ENCODE data around the gene ASRGL1. TPM values are rescaled to one million over a fixed set of nuclear protein-coding genes. Genes with fewer than 3 reads are reported as not detected.
"Not testable (repeated sequence)": the region's sequence is repeated elsewhere in the genome, so short reads cannot be mapped to it uniquely, and the experiment has no call there.

Gene ASRGL1
- polyA plus RNA-seq (ENCODE audit: low read depth in 6 of 6) = 1 to 10 TPM in 4 of 6 donors, under 1 TPM in 1, not detected in 1; 0.57 to 3.1 (median 1.2) TPM

GRCh38 chr11:62337303-62338181 lies at the start of gene ASRGL1:
ASRGL1 (plus strand) TSS chr11:62337448; CDS start chr11:62337978, 530 bp downstream.
- peaks cover 25 to 44% (median 42%) of the 10 kb centered on the region in 3 donors for H3K27me3 Mint-ChIP-seq
- H3K4me1 Mint-ChIP-seq = peaks cover 13 to 29% (median 25%) of the 10 kb centered on the region in 3 donors
- ATAC-seq (ENCODE audit: low read depth in 2 of 2) (peak; percentile 91), DNase-seq (peak; percentile 80)
- peak within 1 kb of the TSS; percentile 17 to 91 (median 64) for H3K27ac Mint-ChIP-seq
- no peaks in the 10 kb centered on the region for H3K9me3 Mint-ChIP-seq
- H3K4me3 Mint-ChIP-seq = peak within 1 kb of the TSS; percentile 84 to 94 (median 92)
- no peaks in the 10 kb centered on the region for H3K36me3 Mint-ChIP-seq

GRCh38 chr11:62295504-62295903 lies 41.7 kb upstream of the ASRGL1 start:
- Mint-ChIP-seq H3K9me3 (peaks cover 0 to 3% (median 0%) of the 10 kb centered on the region in 7 donors), H3K4me1 (no peaks in the 10 kb centered on the region), H3K27me3 (peaks cover 27 to 48% (median 30%) of the 10 kb centered on the region in 3 donors), H3K27ac (peak overlapping the region in 1 of 6 donors; percentile 20), H3K36me3 (no peaks in the 10 kb centered on the region), H3K4me3 (no peak overlapping the region)
- DNase-seq = no peak
- ATAC-seq (ENCODE audit: low read depth in 2 of 2) = no peak

- H3K27ac Mint-ChIP-seq = no peak within 1 kb of the TSS
- no peak for ATAC-seq (ENCODE audit: low read depth in 2 of 2)
- H3K27me3 Mint-ChIP-seq = peaks cover 23 to 60% (median 30%) of the 10 kb centered on the region in 3 donors
- no peaks in the 10 kb centered on the region for H3K4me1 Mint-ChIP-seq
- no peak within 1 kb of the TSS for H3K4me3 Mint-ChIP-seq
- H3K36me3 Mint-ChIP-seq = no peaks in the 10 kb centered on the region
- DNase-seq = no peak
- H3K9me3 Mint-ChIP-seq = no peaks in the 10 kb centered on the region
Measured at GRCh38 chr11:62298975-62299374, 38.3 kb upstream of the ASRGL1 start, which contains the start of gene SCGB1D4. SCGB1D4 (minus strand) TSS chr11:62299075; CDS start chr11:62299010, 65 bp downstream.

- DNase-seq (no peak), ATAC-seq (ENCODE audit: low read depth in 2 of 2) (peak; percentile 17 to 35)
- peaks cover 0 to 4% (median 3%) of the 10 kb centered on the region in 3 donors for H3K4me1 Mint-ChIP-seq
Measured at GRCh38 chr11:62306227-62306626, 31.0 kb upstream of the ASRGL1 start.

GRCh38 chr11:62307950-62308349 lies 29.3 kb upstream of the ASRGL1 start:
- no peak overlapping the region for H3K27ac Mint-ChIP-seq
- peaks cover 33 to 51% (median 37%) of the 10 kb centered on the region in 3 donors for H3K27me3 Mint-ChIP-seq
- no peak overlapping the region for H3K4me3 Mint-ChIP-seq
- H3K36me3 Mint-ChIP-seq = no peaks in the 10 kb centered on the region
- ATAC-seq (ENCODE audit: low read depth in 2 of 2) (no peak), DNase-seq (no peak)
- peaks cover 0 to 24% (median 16%) of the 10 kb centered on the region in 7 donors for H3K9me3 Mint-ChIP-seq
- peaks cover 9 to 18% (median 16%) of the 10 kb centered on the region in 3 donors for H3K4me1 Mint-ChIP-seq

More at GRCh38 chr11:62306227-62306626, 31.0 kb upstream of the ASRGL1 start:
- H3K36me3 Mint-ChIP-seq = no peaks in the 10 kb centered on the region
- H3K4me3 Mint-ChIP-seq = no peak overlapping the region
- H3K27ac Mint-ChIP-seq = no peak overlapping the region
- H3K27me3 Mint-ChIP-seq = peaks cover 26 to 49% (median 30%) of the 10 kb centered on the region in 3 donors
- peaks cover 0 to 24% (median 16%) of the 10 kb centered on the region in 7 donors for H3K9me3 Mint-ChIP-seq

GRCh38 chr11:62309991-62310390 lies 27.3 kb upstream of the ASRGL1 start:
- Mint-ChIP-seq H3K27ac (no peak overlapping the region), H3K36me3 (no peaks in the 10 kb centered on the region), H3K9me3 (peaks cover 0 to 24% (median 16%) of the 10 kb centered on the region in 7 donors), H3K4me3 (peak overlapping the region in 3 of 8 donors; percentile 34 to 58 (median 55)), H3K27me3 (peaks cover 36 to 64% (median 45%) of the 10 kb centered on the region in 3 donors), H3K4me1 (peaks cover 9 to 18% (median 16%) of the 10 kb centered on the region in 3 donors)
- ATAC-seq (ENCODE audit: low read depth in 2 of 2) (no peak), DNase-seq (no peak)

- H3K27me3 Mint-ChIP-seq = peaks cover 32 to 60% (median 45%) of the 10 kb centered on the region in 3 donors
- H3K36me3 Mint-ChIP-seq = no peaks in the 10 kb centered on the region
- DNase-seq = no peak
Measured at GRCh38 chr11:62315431-62315830, 21.8 kb upstream of the ASRGL1 start.

GRCh38 chr11:62322524-62322923 lies 14.7 kb upstream of the ASRGL1 start:
- Mint-ChIP-seq H3K36me3 (no peaks in the 10 kb centered on the region), H3K27ac (peak overlapping the region in 1 of 6 donors; percentile 23), H3K27me3 (peaks cover 27 to 45% (median 37%) of the 10 kb centered on the region in 3 donors), H3K9me3 (no peaks in the 10 kb centered on the region), H3K4me1 (no peaks in the 10 kb centered on the region), H3K4me3 (no peak overlapping the region)
- ATAC-seq (ENCODE audit: low read depth in 2 of 2) = no peak
- DNase-seq = no peak

More at GRCh38 chr11:62315431-62315830, 21.8 kb upstream of the ASRGL1 start:
- H3K4me3 Mint-ChIP-seq = no peak overlapping the region
- H3K27ac Mint-ChIP-seq = no peak overlapping the region
- no peak for ATAC-seq (ENCODE audit: low read depth in 2 of 2)
- H3K4me1 Mint-ChIP-seq = peaks cover 9 to 18% (median 16%) of the 10 kb centered on the region in 3 donors
- no peaks in the 10 kb centered on the region for H3K9me3 Mint-ChIP-seq

GRCh38 chr11:62324731-62325556 lies 12.3 kb upstream of the ASRGL1 start:
- Mint-ChIP-seq H3K9me3 (no peaks in the 10 kb centered on the region), H3K4me1 (no peaks in the 10 kb centered on the region), H3K27ac (no peak overlapping the region), H3K4me3 (no peak overlapping the region), H3K27me3 (peaks cover 20 to 47% (median 34%) of the 10 kb centered on the region in 3 donors), H3K36me3 (no peaks in the 10 kb centered on the region)
- no peak for DNase-seq
- peak; percentile 37 to 77 for ATAC-seq (ENCODE audit: low read depth in 2 of 2)

- H3K27me3 Mint-ChIP-seq = peaks cover 22 to 47% (median 34%) of the 10 kb centered on the region in 3 donors
- not testable (repeated sequence) for H3K4me3 Mint-ChIP-seq; H3K36me3 Mint-ChIP-seq; ATAC-seq (ENCODE audit: low read depth in 2 of 2); H3K9me3 Mint-ChIP-seq; H3K4me1 Mint-ChIP-seq; DNase-seq
- peak overlapping the region in 1 of 6 donors; percentile 39 for H3K27ac Mint-ChIP-seq
Measured at GRCh38 chr11:62325781-62326180, 11.5 kb upstream of the ASRGL1 start.

- peaks cover 27 to 52% (median 39%) of the 10 kb centered on the region in 3 donors for H3K27me3 Mint-ChIP-seq
- not testable (repeated sequence) for ATAC-seq (ENCODE audit: low read depth in 2 of 2); H3K36me3 Mint-ChIP-seq
Measured at GRCh38 chr11:62326719-62327118, 10.5 kb upstream of the ASRGL1 start.

GRCh38 chr11:62327541-62327940 lies 9.7 kb upstream of the ASRGL1 start:
- H3K9me3 Mint-ChIP-seq; ATAC-seq (ENCODE audit: low read depth in 2 of 2); H3K4me1 Mint-ChIP-seq; H3K36me3 Mint-ChIP-seq; DNase-seq; H3K4me3 Mint-ChIP-seq: not testable (repeated sequence)
- H3K27me3 Mint-ChIP-seq = peaks cover 36 to 57% (median 41%) of the 10 kb centered on the region in 3 donors
- peak overlapping the region in 2 of 6 donors; percentile 26 to 40 for H3K27ac Mint-ChIP-seq

More at GRCh38 chr11:62326719-62327118, 10.5 kb upstream of the ASRGL1 start:
- H3K4me1 Mint-ChIP-seq, H3K9me3 Mint-ChIP-seq, H3K4me3 Mint-ChIP-seq, DNase-seq, H3K27ac Mint-ChIP-seq: not testable (repeated sequence)

- not testable (repeated sequence) for H3K4me1 Mint-ChIP-seq; H3K27ac Mint-ChIP-seq; ATAC-seq (ENCODE audit: low read depth in 2 of 2); DNase-seq; H3K36me3 Mint-ChIP-seq; H3K9me3 Mint-ChIP-seq
- peak overlapping the region in 1 of 8 donors; percentile 1 for H3K4me3 Mint-ChIP-seq
- peaks cover 47 to 69% (median 61%) of the 10 kb centered on the region in 3 donors for H3K27me3 Mint-ChIP-seq
Measured at GRCh38 chr11:62331264-62331663, 6.0 kb upstream of the ASRGL1 start.
